ENCODE data around the gene EBP.

DNA sequence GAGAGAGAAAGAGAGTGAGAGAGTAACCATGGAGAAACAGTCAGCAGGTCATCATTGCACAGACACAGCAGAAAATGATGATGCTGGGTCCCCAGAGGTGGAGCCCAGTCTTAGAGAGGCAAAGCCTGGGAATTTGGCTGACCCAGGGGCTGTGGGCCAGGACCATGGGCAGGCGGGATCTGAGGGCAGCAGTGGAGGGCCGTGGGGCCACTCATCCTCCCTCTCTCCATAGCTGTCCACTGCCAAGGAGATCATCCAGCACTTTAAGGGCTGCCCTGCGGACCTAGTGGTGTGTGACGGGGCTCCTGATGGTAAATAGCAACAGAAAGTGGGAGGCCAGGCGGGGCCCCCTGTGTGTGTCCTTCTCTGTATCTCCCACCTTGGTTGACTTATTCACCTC, 42.8 kb upstream of the EBP start:
- no peak for TF ChIP-seq CTCF (IDR thresholded peaks at IDR 0.05; ENCODE audit: poor library complexity, severe bottlenecking)
- no peak for TF ChIP-seq EP300 (conservative IDR thresholded peaks at IDR 0.05; ENCODE audit: poor library complexity, severe bottlenecking)
- no peak for TF ChIP-seq TAF1 (IDR thresholded peaks at IDR 0.05; ENCODE audit: low read depth)
- no peak for TF ChIP-seq EZH2 (IDR thresholded peaks at IDR 0.05; ENCODE audit: borderline replicate concordance, insufficient read depth, low read length, poor library complexity, severe bottlenecking)
- no peak for TF ChIP-seq RAD21 (conservative IDR thresholded peaks at IDR 0.05)
- TF ChIP-seq MXI1 (conservative IDR thresholded peaks at IDR 0.05; ENCODE audit: poor library complexity, severe bottlenecking): no peak
- TF ChIP-seq SMC3 (conservative IDR thresholded peaks at IDR 0.05; ENCODE audit: poor library complexity): no peak
